GM23338 (cell line): ENCODE data around the gene ARHGEF17. TPM values are rescaled to one million over a fixed set of nuclear protein-coding genes. Genes with fewer than 3 reads are reported as not detected.

Experiments
- ATAC-seq: fragments of 200-7000 bp; cut with Tn5 transposase; 3 replicates; pipeline ENCODE4 v1.9.1; 2020
- DNase-seq: peaks from one replicate; pipeline ENCODE4 v3.0.0-alpha.2; 2015; ENCODE audit warnings: low spot score
- H2AFZ ChIP-seq: fragments of 200-600 bp; sonication (generic); 2 replicates; pipeline ENCODE4 v1.8.0; 2016; ENCODE audit warnings: antibody characterized with exemption, mild to moderate bottlenecking, moderate library complexity
- H3F3A ChIP-seq: fragments of 200-600 bp; sonication (generic); replicated peaks from 2 replicates; pipeline ENCODE4 v1.8.0; 2017; ENCODE audit warnings: antibody characterized with exemption, mixed run types, low read depth
- H3K27ac ChIP-seq: fragments of 200-600 bp; sonication (generic); 2 replicates; pipeline ENCODE4 v1.6.1; 2016; ENCODE audit warnings: low read depth
- H3K27me3 ChIP-seq: fragments of 200-600 bp; sonication (generic); 2 replicates; pipeline ENCODE4 v1.8.0; 2016; ENCODE audit warnings: mild to moderate bottlenecking, mixed run types, moderate library complexity; ENCODE audit not compliant: insufficient read depth
- H3K36me3 ChIP-seq: fragments of 200-600 bp; sonication (generic); 2 replicates; pipeline ENCODE4 v1.8.0; 2016; ENCODE audit warnings: mild to moderate bottlenecking; ENCODE audit not compliant: insufficient read depth
- H3K4me1 ChIP-seq: fragments of 200-600 bp; sonication (generic); 2 replicates; pipeline ENCODE4 v1.8.0; 2016; ENCODE audit warnings: mild to moderate bottlenecking, moderate library complexity; ENCODE audit not compliant: insufficient read depth
- H3K4me2 ChIP-seq: fragments of 200-600 bp; sonication (generic); 2 replicates; pipeline ENCODE4 v1.7.1; 2017; ENCODE audit warnings: mixed run types
- H3K4me3 ChIP-seq: fragments of 200-600 bp; sonication (generic); 2 replicates; pipeline ENCODE4 v1.6.1; 2016; ENCODE audit warnings: mixed run types
- H3K79me2 ChIP-seq: fragments of 200-600 bp; sonication (generic); replicated peaks from 2 replicates; pipeline ENCODE4 v1.8.0; 2017; ENCODE audit warnings: mild to moderate bottlenecking; ENCODE audit not compliant: insufficient read depth
- H3K9me2 ChIP-seq: fragments of 200-600 bp; sonication (generic); 2 replicates; pipeline ENCODE4 v1.8.0; 2017; ENCODE audit not compliant: insufficient read depth
- H4K20me1 ChIP-seq: fragments of 200-600 bp; sonication (generic); replicated peaks from 2 replicates; pipeline ENCODE4 v1.8.0; 2017; ENCODE audit warnings: mild to moderate bottlenecking; ENCODE audit not compliant: insufficient read depth
- H3K27ac Mint-ChIP-seq: 2 replicates; pipeline ENCODE4 v1.8.0; 2020; ENCODE audit warnings: inconsistent platforms, mild to moderate bottlenecking, moderate library complexity, mixed read lengths
- H3K27me3 Mint-ChIP-seq: 3 replicates; pipeline ENCODE4 v1.8.0; 2022; ENCODE audit warnings: low read depth, mild to moderate bottlenecking, moderate library complexity, mixed read lengths, inconsistent platforms; ENCODE audit not compliant: insufficient read depth, poor library complexity
- H3K36me3 Mint-ChIP-seq: 3 replicates; pipeline ENCODE4 v1.8.0; 2021; ENCODE audit warnings: low read depth, mild to moderate bottlenecking, inconsistent platforms, moderate library complexity, mixed read lengths
- H3K4me1 Mint-ChIP-seq: 3 replicates; pipeline ENCODE4 v1.8.0; 2020; ENCODE audit warnings: mild to moderate bottlenecking, inconsistent platforms, mixed read lengths
- H3K4me3 Mint-ChIP-seq: 3 replicates; pipeline ENCODE4 v1.8.0; 2021; ENCODE audit warnings: moderate library complexity, mild to moderate bottlenecking, inconsistent platforms, mixed read lengths
- H3K9me3 Mint-ChIP-seq: 3 replicates; pipeline ENCODE4 v1.8.0; 2020; ENCODE audit warnings: moderate library complexity, mild to moderate bottlenecking, inconsistent platforms, mixed read lengths
- CREB1 ChIP-seq: fragments of 250-450 bp; sonication (Bioruptor Pico); IDR thresholded peaks from 2 replicates; pipeline ENCODE4 v1.5.0; 2020; ENCODE audit warnings: low read depth, mild to moderate bottlenecking, moderate library complexity
- EZH2 ChIP-seq: fragments of 200-600 bp; sonication (generic); IDR thresholded peaks from one replicate; pipeline ENCODE4 v1.8.0; 2017; ENCODE audit warnings: antibody characterized with exemption, mild to moderate bottlenecking, low read depth; ENCODE audit not compliant: unreplicated experiment
- EZH2phosphoT487 ChIP-seq: fragments of 200-600 bp; sonication (generic); IDR thresholded peaks from one replicate; pipeline ENCODE4 v1.8.1; 2018; ENCODE audit warnings: antibody characterized with exemption; ENCODE audit not compliant: unreplicated experiment
- JUNB ChIP-seq: IDR thresholded peaks from one replicate; pipeline ENCODE4 v1.6.1; 2016; ENCODE audit warnings: antibody characterized with exemption; ENCODE audit not compliant: unreplicated experiment
- NANOG ChIP-seq: IDR thresholded peaks from 2 replicates; pipeline ENCODE4 v1.6.1; 2016; ENCODE audit warnings: antibody characterized with exemption, borderline replicate concordance
- POLR2AphosphoS5 ChIP-seq: IDR thresholded peaks from 2 replicates; pipeline ENCODE4 v1.6.1; 2016; ENCODE audit warnings: antibody characterized with exemption, low read depth
- STAT1 ChIP-seq: IDR thresholded peaks from one replicate; pipeline ENCODE4 v1.6.1; 2016; ENCODE audit warnings: antibody characterized with exemption; ENCODE audit not compliant: unreplicated experiment
- ZNF114 ChIP-seq: fragments of 250-450 bp; sonication (Bioruptor Pico); IDR thresholded peaks from 2 replicates; pipeline ENCODE4 v1.5.0; 2020; ENCODE audit warnings: mild to moderate bottlenecking, moderate library complexity
- ZNF331 ChIP-seq: fragments of 250-450 bp; sonication (Bioruptor Pico); IDR thresholded peaks from 2 replicates; pipeline ENCODE4 v1.5.0; 2020; ENCODE audit warnings: low read depth, mild to moderate bottlenecking, moderate library complexity
- polyA plus RNA-seq: library from polyadenylated mRNA; unstranded; fragments of >200 nt; fragmentation: Nextera tagmentation; extraction: Ambion mirVana; gene quantifications from 2 replicates; pipeline ENCODE4 v1.2.1, GENCODE V29; 2016
- total RNA-seq: library from RNA; depleted of rRNA; stranded (reverse); fragments of >200 nt; shearing (Covaris generic); gene quantifications from 2 replicates; pipeline ENCODE4 v1.2.3, GENCODE V29; 2014
- TF ChIP-seq, protein P1 (sequence below): IDR thresholded peaks from 2 replicates; pipeline ENCODE4 v1.6.1; 2016; ENCODE audit warnings: antibody characterized with exemption
- TF ChIP-seq, protein P2 (sequence below), 2 experiments: fragments of 200-600 bp in 1 of 2; sonication (generic) in 1 of 2; conservative IDR thresholded peaks; 2 replicates each; pipeline versions ENCODE4 v1.5.1 to v1.6.1; 2016 to 2017; ENCODE audit warnings: antibody characterized with exemption in 2 of 2, low read depth in 2 of 2, mild to moderate bottlenecking in 2 of 2, moderate library complexity in 1 of 2
- TF ChIP-seq, protein P3 (sequence below): IDR thresholded peaks from one replicate; pipeline ENCODE4 v1.6.1; 2018; ENCODE audit warnings: antibody characterized with exemption; ENCODE audit not compliant: unreplicated experiment
- TF ChIP-seq, protein P4 (sequence below): fragments of 250-450 bp; sonication (Bioruptor Pico); IDR thresholded peaks from 2 replicates; pipeline ENCODE4 v1.5.0; 2020; ENCODE audit warnings: mild to moderate bottlenecking, moderate library complexity

The ARHGEF17 gene
- total and polyA plus RNA-seq, 2 experiments from 2014 or later = 2.9 to 15.0 TPM

DNA sequence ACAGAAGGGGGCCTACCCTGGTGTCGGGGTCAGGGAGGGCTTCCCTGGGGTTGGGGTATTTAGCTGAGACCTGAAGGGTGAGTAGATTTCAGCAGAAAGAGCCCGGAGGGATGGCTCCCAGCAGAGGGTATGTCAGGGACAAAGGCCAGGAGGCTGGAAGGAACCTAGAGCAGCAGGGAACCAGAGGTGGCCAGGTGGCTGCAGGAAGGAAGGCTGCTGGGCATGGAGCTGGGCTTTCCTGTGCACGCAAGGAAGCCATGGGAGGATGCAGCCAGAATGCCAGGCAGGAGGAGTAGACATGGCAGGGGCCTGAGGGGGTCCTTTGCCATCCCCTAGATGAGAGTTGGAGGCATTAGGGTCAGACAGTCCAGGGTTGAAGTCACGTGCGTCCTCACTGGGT, 40.8 kb downstream of the ARHGEF17 start:
- no peak for TF ChIP-seq EZH2phosphoT487
- no peak for TF ChIP-seq ZNF114 (CRISPR knock-in tag)
- TF ChIP-seq, protein P1, sequence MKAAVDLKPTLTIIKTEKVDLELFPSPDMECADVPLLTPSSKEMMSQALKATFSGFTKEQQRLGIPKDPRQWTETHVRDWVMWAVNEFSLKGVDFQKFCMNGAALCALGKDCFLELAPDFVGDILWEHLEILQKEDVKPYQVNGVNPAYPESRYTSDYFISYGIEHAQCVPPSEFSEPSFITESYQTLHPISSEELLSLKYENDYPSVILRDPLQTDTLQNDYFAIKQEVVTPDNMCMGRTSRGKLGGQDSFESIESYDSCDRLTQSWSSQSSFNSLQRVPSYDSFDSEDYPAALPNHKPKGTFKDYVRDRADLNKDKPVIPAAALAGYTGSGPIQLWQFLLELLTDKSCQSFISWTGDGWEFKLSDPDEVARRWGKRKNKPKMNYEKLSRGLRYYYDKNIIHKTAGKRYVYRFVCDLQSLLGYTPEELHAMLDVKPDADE = no peak
- TF ChIP-seq EZH2 = no peak
- TF ChIP-seq JUNB = no peak
- TF ChIP-seq, protein P2, sequence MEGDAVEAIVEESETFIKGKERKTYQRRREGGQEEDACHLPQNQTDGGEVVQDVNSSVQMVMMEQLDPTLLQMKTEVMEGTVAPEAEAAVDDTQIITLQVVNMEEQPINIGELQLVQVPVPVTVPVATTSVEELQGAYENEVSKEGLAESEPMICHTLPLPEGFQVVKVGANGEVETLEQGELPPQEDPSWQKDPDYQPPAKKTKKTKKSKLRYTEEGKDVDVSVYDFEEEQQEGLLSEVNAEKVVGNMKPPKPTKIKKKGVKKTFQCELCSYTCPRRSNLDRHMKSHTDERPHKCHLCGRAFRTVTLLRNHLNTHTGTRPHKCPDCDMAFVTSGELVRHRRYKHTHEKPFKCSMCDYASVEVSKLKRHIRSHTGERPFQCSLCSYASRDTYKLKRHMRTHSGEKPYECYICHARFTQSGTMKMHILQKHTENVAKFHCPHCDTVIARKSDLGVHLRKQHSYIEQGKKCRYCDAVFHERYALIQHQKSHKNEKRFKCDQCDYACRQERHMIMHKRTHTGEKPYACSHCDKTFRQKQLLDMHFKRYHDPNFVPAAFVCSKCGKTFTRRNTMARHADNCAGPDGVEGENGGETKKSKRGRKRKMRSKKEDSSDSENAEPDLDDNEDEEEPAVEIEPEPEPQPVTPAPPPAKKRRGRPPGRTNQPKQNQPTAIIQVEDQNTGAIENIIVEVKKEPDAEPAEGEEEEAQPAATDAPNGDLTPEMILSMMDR (conservative IDR thresholded peaks at IDR 0.05; ENCODE audit: low read depth in 2 of 2) = no peak
- no peak for TF ChIP-seq ZNF331 (CRISPR knock-in tag)
- TF ChIP-seq POLR2AphosphoS5 = no peak
- no peak for TF ChIP-seq CREB1 (CRISPR knock-in tag)
- TF ChIP-seq, protein P3, sequence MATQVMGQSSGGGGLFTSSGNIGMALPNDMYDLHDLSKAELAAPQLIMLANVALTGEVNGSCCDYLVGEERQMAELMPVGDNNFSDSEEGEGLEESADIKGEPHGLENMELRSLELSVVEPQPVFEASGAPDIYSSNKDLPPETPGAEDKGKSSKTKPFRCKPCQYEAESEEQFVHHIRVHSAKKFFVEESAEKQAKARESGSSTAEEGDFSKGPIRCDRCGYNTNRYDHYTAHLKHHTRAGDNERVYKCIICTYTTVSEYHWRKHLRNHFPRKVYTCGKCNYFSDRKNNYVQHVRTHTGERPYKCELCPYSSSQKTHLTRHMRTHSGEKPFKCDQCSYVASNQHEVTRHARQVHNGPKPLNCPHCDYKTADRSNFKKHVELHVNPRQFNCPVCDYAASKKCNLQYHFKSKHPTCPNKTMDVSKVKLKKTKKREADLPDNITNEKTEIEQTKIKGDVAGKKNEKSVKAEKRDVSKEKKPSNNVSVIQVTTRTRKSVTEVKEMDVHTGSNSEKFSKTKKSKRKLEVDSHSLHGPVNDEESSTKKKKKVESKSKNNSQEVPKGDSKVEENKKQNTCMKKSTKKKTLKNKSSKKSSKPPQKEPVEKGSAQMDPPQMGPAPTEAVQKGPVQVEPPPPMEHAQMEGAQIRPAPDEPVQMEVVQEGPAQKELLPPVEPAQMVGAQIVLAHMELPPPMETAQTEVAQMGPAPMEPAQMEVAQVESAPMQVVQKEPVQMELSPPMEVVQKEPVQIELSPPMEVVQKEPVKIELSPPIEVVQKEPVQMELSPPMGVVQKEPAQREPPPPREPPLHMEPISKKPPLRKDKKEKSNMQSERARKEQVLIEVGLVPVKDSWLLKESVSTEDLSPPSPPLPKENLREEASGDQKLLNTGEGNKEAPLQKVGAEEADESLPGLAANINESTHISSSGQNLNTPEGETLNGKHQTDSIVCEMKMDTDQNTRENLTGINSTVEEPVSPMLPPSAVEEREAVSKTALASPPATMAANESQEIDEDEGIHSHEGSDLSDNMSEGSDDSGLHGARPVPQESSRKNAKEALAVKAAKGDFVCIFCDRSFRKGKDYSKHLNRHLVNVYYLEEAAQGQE = no peak
- no peak for TF ChIP-seq NANOG
- TF ChIP-seq, protein P4, sequence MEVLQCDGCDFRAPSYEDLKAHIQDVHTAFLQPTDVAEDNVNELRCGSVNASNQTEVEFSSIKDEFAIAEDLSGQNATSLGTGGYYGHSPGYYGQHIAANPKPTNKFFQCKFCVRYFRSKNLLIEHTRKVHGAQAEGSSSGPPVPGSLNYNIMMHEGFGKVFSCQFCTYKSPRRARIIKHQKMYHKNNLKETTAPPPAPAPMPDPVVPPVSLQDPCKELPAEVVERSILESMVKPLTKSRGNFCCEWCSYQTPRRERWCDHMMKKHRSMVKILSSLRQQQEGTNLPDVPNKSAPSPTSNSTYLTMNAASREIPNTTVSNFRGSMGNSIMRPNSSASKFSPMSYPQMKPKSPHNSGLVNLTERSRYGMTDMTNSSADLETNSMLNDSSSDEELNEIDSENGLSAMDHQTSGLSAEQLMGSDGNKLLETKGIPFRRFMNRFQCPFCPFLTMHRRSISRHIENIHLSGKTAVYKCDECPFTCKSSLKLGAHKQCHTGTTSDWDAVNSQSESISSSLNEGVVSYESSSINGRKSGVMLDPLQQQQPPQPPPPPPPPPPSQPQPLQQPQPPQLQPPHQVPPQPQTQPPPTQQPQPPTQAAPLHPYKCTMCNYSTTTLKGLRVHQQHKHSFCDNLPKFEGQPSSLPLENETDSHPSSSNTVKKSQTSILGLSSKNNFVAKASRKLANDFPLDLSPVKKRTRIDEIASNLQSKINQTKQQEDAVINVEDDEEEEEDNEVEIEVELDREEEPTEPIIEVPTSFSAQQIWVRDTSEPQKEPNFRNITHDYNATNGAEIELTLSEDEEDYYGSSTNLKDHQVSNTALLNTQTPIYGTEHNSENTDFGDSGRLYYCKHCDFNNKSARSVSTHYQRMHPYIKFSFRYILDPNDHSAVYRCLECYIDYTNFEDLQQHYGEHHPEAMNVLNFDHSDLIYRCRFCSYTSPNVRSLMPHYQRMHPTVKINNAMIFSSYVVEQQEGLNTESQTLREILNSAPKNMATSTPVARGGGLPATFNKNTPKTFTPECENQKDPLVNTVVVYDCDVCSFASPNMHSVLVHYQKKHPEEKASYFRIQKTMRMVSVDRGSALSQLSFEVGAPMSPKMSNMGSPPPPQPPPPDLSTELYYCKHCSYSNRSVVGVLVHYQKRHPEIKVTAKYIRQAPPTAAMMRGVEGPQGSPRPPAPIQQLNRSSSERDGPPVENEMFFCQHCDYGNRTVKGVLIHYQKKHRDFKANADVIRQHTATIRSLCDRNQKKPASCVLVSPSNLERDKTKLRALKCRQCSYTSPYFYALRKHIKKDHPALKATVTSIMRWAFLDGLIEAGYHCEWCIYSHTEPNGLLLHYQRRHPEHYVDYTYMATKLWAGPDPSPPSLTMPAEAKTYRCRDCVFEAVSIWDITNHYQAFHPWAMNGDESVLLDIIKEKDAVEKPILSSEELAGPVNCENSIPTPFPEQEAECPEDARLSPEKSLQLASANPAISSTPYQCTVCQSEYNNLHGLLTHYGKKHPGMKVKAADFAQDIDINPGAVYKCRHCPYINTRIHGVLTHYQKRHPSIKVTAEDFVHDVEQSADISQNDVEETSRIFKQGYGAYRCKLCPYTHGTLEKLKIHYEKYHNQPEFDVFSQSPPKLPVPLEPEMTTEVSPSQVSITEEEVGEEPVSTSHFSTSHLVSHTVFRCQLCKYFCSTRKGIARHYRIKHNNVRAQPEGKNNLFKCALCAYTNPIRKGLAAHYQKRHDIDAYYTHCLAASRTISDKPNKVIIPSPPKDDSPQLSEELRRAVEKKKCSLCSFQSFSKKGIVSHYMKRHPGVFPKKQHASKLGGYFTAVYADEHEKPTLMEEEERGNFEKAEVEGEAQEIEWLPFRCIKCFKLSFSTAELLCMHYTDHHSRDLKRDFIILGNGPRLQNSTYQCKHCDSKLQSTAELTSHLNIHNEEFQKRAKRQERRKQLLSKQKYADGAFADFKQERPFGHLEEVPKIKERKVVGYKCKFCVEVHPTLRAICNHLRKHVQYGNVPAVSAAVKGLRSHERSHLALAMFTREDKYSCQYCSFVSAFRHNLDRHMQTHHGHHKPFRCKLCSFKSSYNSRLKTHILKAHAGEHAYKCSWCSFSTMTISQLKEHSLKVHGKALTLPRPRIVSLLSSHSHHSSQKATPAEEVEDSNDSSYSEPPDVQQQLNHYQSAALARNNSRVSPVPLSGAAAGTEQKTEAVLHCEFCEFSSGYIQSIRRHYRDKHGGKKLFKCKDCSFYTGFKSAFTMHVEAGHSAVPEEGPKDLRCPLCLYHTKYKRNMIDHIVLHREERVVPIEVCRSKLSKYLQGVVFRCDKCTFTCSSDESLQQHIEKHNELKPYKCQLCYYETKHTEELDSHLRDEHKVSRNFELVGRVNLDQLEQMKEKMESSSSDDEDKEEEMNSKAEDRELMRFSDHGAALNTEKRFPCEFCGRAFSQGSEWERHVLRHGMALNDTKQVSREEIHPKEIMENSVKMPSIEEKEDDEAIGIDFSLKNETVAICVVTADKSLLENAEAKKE (CRISPR knock-in tag) = no peak
- no peak for TF ChIP-seq STAT1
- Mint-ChIP-seq H3K27me3 (peaks cover 14% of the 10 kb centered on the region), H3K27ac (no peak overlapping the region), H3K4me3 (no peak overlapping the region), H3K4me1 (peaks cover 9% of the 10 kb centered on the region; the same call in 2 of the 3 replicates), H3K9me3 (no peaks in the 10 kb centered on the region), H3K36me3 (no peaks in the 10 kb centered on the region; the same call in 2 of the 3 replicates)
- no peak overlapping the region for H3K4me2 ChIP-seq
- ATAC-seq = no peak
- DNase-seq = no peak
- no peak overlapping the region for H3K4me3 ChIP-seq
- no peak overlapping the region for H2AFZ ChIP-seq
- H3K27ac ChIP-seq = no peak overlapping the region
- H3K9me2 ChIP-seq = no peaks in the 10 kb centered on the region
- peaks cover 12% of the 10 kb centered on the region; the same call in 1 of the 2 replicates for H4K20me1 ChIP-seq
- no peaks in the 10 kb centered on the region; the same call in 1 of the 2 replicates for H3F3A ChIP-seq
- no peaks in the 10 kb centered on the region for H3K36me3 ChIP-seq
- H3K4me1 ChIP-seq = no peaks in the 10 kb centered on the region; the same call in 1 of the 2 replicates
- no peaks in the 10 kb centered on the region for H3K79me2 ChIP-seq
- H3K27me3 ChIP-seq = no peaks in the 10 kb centered on the region
